ENCODE measurements around the gene ZSCAN12.
A peak's percentile ranks its signal among the peaks of the same experiment; 100 is the strongest.
"Not testable (repeated sequence)": the region's sequence is repeated elsewhere in the genome, so short reads cannot be mapped to it uniquely, and the experiment has no call there.

The ZSCAN12 gene

DNA sequence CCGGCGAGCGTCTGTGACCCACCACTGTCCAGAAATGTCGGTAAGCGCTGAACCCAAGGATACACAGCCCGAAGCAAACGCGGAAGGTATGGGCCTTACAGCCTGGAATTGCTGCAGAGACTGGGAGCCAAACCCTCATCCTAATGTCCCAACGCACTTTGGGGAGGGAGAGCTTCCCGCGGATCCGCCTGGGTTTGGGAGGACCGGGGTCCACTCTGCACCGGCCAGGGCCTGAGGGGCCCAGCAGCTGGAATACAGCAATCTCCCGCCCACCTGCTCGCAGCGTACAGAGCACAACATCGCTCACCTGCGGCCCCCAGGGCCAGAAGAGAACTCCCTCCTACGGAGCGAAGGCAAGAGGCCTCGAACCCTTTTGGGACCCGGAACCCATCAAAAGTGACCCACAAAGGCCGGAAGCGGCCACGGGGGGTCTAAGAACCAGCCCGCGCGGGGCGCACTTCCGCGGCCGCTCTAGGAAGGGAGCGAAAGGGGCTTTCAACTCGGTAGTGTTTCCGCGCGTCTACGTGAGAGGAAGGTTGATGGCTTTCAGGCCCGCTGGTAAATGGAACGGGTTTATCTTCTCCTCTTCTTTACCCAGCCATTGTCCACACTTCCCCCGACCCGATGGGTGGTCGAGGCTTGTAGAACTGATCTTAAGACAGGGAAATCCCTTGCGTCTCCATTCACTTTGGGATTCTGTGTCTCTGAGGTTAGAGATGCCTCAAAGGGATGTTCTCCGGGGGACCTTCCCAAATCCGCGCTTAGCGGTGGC lies at the start of gene ZSCAN12:
TSS of gene ZSCAN12 (minus strand) at position 398 of the 772 bp plus-strand sequence. CDS start 1,342 bp downstream, outside the sequence.
- FAIRE-seq = no peak

GRCh38 chr6:28449056-28449455 lies 49.5 kb upstream of the ZSCAN12 start:
- FAIRE-seq = no peak

DNA sequence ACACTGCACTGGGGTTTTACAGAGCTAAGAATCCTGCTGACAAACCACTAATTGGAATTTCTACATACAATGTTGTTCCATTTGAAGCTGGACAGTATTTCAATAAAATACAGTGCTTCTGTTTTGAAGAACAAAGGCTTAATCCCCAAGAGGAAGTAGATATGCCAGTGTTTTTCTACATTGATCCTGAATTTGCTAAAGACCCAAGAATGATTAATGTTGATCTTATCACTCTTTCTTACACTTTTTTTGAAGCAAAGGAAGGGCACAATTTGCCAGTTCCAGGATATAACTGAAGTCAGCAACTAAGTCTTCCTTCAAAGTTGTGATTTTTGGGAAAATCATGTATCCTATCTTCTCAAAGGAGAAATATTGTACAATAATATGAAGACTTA lies 48.0 kb upstream of the ZSCAN12 start:
- not testable (repeated sequence) for FAIRE-seq

DNA sequence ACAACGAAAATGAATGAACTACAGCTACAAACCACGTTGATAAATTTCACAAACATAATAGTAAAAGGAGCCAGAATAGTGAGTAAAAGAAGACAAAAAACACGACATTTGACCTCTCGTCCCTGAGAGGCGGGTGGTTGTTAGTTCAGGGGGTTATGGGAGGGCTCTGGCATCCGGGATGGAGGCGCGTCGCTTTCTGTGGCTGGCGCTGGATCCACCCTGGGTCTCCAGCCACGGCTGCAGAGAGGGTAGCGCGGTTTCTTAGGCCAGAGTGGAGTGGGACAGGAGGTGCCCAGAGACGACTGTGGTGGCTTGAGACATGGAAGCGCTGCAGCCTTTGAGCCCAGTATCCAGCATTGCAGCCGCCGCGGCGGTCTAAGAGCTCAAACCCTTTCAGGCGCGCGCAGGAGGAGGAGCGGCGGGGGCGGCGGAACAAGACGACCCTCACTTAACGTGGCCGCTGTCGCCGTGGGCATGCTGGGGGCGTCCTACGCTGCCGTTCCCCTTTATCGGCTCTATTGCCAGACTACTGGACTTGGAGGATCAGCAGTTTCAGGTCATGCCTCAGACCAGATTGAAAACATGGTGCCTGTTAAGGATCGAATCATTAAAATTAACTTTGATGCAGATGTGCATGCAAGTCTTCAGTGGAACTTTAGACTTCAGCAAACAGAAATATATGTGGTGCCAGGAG lies 47.4 kb upstream of the ZSCAN12 start:
- FAIRE-seq = no peak

GRCh38 chr6:28444759-28445158 lies 45.2 kb upstream of the ZSCAN12 start:
- not testable (repeated sequence) for FAIRE-seq

GRCh38 chr6:28443112-28443773 lies 43.7 kb upstream of the ZSCAN12 start, which contains the start of gene ZSCAN23:
Gene ZSCAN23 (minus strand): TSS chr6:28443491. CDS start chr6:28436266, 7,225 bp downstream.
- peak; percentile 51 for FAIRE-seq

DNA sequence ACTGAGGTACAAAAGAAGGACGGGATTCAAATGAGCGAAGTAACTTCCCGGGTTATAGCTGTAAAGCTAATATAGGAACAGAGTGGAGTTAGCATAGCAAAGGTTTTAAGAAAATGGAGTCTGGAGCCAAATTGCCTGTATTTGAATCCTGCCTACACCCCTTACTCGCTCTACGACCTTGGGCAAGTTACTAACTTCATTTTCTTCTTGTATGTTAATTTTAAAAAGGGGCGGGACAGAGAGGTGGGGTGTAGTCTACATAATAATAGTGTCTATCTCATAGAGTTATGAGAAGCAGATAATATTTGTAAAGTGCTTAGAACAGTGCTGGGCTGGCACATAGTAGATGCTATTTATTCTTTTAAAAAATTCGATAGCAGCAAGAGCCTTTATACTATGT lies 43.0 kb upstream of the ZSCAN12 start:
- FAIRE-seq = no peak

GRCh38 chr6:28436404-28436803 lies 36.9 kb upstream of the ZSCAN12 start:
- FAIRE-seq = no peak

DNA sequence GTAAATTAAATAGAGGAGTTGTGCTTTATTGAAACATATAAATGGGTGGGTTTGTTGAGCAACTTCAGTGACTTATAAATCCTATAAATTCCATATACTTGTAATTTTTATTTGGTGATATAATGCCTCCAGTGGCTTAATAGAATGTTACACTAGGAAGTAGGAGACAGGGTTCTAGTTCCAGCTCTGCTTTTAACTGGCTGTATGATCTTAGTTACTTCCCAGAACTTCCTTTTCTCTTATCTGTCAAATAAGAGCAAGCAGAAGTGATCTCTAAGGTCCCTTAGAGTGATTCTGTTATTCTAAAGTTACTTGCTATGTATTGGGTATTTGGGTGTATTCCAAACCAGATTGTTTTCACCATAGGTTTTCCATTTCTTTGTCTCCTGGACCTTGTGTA lies 33.6 kb upstream of the ZSCAN12 start:
- no peak for FAIRE-seq

DNA sequence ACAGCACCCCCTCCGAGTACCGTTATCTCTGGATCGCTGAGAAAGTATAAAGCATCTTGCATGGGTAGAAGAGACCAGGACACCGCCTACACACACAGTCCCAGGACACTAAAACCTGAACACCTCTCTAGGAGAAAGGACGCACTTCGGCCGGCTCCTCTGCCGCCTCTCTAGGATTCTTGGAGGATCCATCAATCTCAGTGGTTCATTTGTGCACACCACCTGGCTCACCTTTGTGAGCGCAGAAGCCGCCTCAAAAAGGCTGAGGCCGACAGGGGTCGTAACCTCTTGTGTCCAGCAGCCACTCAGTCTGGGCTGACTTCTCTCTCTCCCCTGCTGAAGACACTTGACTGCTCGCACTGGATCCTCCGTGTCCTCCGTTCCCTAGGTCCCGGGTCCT lies 30.2 kb upstream of the ZSCAN12 start:
- no peak for FAIRE-seq

GRCh38 chr6:28425944-28426541 lies 26.5 kb upstream of the ZSCAN12 start:
- no peak for FAIRE-seq

DNA sequence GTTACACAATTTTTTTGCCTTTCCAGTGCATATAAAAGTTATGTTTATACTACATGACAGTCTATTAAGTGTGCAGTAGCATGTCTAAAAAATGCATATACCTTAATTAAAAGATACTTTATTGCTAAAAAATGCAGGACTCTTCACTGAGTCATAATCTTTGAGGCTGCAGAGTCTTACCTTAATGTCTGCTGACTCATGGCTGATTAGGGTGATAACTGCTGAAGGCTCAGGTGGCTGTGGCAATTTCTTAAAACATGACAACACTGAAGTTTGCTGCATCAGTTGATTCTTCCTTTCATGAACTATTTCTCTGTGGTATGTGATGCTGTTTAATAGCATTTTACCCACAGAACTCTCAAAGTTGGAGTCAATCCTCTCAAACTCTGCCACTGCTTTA lies 24.6 kb upstream of the ZSCAN12 start:
- no peak for FAIRE-seq

DNA sequence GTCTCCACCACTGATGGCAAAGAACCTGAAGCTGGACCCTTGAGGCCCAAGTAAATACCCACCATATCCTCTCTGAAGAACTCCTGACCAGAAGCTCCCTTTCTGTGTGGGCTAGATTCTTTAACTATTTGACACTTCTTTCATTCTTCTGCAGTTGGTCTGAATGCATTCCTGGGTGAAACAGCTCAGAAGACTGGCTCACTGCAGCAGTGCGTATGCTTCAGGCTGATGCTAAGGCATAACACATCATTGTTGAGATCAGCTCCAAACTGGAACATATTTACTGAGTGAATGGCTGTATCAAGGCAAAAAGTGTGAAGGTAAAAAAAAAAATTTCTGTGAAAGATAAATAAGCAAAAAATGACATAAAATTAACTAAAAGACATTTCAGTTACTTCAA lies 24.0 kb upstream of the ZSCAN12 start:
- no peak for FAIRE-seq

- FAIRE-seq = no peak
Observed at GRCh38 chr6:28413681-28414080, 14.1 kb upstream of the ZSCAN12 start.

DNA sequence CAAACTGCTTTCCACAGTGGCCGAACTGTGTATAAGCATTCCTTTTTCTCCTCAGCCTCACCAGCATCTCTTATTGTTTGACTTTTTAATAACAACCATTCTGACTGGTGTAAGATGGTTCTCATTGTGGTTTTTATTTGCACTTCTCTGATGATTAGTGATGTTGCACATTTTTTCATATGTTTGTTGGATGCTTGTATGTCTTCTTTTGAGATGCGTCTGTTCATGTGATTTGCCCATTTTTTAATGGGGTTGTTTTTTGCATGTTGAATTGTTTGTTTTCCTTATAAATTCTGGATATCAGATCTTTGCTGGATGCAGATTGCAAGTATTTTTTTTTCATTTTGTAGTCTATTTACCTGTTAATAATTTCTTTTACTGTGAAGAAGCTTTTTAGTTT lies 11.2 kb upstream of the ZSCAN12 start:
- no peak for FAIRE-seq

DNA sequence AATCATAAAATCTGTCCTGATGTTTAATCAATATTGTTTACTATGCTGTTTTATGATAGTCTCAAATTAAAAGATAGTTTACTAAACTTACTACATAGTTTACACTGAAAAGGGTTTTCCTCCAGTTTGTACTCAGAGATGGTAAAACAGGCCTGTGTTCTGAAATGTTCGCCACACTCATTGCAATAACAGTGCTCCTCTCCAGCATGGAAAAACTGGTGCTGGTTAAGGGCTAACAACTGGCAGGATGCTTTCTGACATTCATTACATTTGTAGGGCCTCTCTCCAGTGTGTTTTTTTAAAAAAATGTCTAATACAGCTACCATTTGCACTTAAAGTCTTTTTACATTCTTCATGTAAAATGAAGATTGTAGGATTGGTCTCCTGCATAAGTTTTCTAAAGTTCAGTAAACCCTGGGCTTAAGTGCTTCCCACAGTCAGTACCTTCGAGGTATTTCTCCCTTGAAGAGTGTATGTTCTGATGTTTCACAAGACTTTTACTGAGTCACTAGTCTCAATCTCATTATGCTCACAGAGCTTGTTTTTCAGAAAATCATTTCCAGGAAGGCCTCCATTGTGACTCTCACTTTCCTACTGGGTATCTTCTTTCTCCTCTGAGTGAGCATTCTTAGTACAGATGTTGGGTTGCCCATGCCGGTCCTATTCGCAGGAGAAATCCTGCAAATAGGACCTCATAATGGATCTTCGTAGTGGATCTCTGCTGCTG lies 8.7 kb upstream of the ZSCAN12 start:
- no peak for FAIRE-seq

DNA sequence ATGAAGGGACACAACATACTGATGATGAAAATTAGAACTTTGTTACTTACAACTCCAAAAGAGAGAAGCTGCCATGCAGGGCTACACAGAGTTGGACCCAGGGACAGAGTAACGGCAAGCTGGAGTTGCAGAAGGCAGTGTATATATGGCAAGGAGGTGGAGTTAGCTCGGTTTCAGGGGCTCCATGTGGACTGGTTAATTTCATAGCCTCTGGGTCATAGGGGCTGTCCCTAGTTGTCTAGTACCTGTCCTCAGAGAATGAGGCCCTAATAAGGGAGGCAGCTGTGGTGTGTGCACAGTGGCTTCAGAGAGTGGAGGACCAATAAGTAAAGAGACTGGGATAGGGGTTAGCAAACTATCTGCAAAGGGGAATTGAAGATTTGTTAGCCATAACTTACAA lies 7.9 kb upstream of the ZSCAN12 start:
- no peak for FAIRE-seq

DNA sequence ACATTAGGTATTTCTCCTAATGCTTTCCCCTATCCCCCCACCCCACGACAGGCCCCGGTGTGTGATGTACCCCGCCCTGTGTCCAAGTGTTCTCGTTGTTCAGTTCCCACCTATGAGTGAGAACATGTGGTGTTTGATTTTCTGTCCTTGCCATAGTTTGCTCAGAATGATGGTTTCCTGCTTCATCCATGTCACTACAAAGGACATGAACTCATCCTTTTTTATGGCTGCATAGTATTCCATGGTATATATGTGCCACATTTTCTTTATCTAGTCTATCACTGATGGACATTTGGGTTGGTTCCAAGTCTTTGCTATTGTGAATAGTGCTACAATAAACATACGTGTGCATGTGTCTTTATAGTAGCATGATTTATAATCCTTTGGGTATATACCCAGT lies 4.4 kb upstream of the ZSCAN12 start:
- FAIRE-seq = not testable (repeated sequence)

DNA sequence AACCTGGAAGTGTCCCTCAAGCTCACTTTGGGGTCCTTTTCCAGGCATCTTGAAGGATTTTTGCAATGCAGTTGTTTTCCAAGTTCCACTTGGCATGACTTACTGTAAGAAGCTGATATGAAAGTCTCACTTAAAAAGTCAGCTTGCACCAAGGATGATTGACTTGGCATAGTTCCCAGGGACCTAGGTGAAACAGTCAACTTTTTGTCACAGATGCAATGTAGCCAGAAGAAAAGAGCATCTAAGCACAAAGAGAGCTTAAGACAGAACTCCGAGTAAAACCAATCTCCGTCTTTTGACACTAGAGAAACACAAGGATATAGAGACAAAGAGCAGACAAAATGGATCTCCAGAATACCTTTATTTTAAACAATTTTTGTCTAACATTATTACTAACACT lies 2.6 kb upstream of the ZSCAN12 start:
- FAIRE-seq = no peak

- no peak for FAIRE-seq
Observed at GRCh38 chr6:28401172-28401571, 1.6 kb upstream of the ZSCAN12 start.

DNA sequence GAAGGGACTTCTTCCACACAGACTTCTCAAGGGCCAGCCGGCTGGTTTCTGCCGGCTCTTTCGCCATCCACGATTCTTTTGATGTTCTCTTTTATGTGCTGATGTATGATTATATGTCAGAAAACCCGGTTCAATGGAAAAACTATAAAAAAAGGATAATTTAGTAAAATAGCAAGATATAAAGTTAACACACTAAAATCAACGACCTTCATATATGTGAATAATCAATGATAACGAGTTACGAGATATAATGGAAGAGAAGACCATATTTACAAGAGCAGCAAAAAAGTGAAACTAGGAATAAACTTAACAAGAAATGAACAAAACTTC lies 540 bp upstream of the ZSCAN12 start:
- FAIRE-seq = no peak

GRCh38 chr6:28395918-28396317 lies 3.6 kb downstream of the ZSCAN12 start:
- no peak for FAIRE-seq

Data from TTC549 (cell line).